Suprapubic skin (tissue), 4 donors: ENCODE results near the gene RPN2. TPM values are rescaled to one million over a fixed set of nuclear protein-coding genes. Genes with fewer than 3 reads are reported as not detected.

Source experiments
- DNase-seq, 2 donors: peaks; one replicate each; pipeline ENCODE4 v3.0.0-alpha.2; 2019; ENCODE audit warnings: low spot score in 2 of 2
- H3K27ac ChIP-seq: fragments of 200-600 bp; sonication (generic); one replicate; pipeline ENCODE4 v1.5.1; 2019
- H3K27me3 ChIP-seq: fragments of 200-600 bp; sonication (generic); one replicate; pipeline ENCODE4 v1.5.1; 2019
- H3K36me3 ChIP-seq: fragments of 200-600 bp; sonication (generic); one replicate; pipeline ENCODE4 v1.5.1; 2019
- H3K4me1 ChIP-seq: fragments of 200-600 bp; sonication (generic); one replicate; pipeline ENCODE4 v1.5.1; 2019
- H3K4me3 ChIP-seq: fragments of 200-600 bp; sonication (generic); one replicate; pipeline ENCODE4 v1.5.1; 2019; ENCODE audit warnings: mild to moderate bottlenecking
- H3K9me3 ChIP-seq: fragments of 200-600 bp; sonication (generic); one replicate; pipeline ENCODE4 v1.5.1; 2019
- CTCF ChIP-seq, 2 donors: fragments of 200-600 bp in 1 of 2; fragments of 450-650 bp in 1 of 2; sonication (generic) in 1 of 2; IDR thresholded peaks; one replicate each; pipeline ENCODE4 v1.5.1; 2016 to 2019; ENCODE audit warnings: antibody characterized with exemption in 2 of 2, mild to moderate bottlenecking in 1 of 2, moderate library complexity in 1 of 2
- EP300 ChIP-seq: sonication (generic); formaldehyde crosslinking; IDR thresholded peaks from one replicate; pipeline ENCODE4 v1.6.1; 2017; ENCODE audit warnings: antibody characterized with exemption
- POLR2A ChIP-seq, 2 donors: fragments of 450-650 bp; IDR thresholded peaks; one replicate each; pipeline ENCODE4 v1.6.1; 2017; ENCODE audit warnings: antibody characterized with exemption in 2 of 2, mild to moderate bottlenecking in 2 of 2, moderate library complexity in 2 of 2
- POLR2AphosphoS5 ChIP-seq, 3 donors: sonication (generic); formaldehyde crosslinking; IDR thresholded peaks; one replicate each; pipeline ENCODE4 v1.6.1; 2017; ENCODE audit warnings: antibody characterized with exemption in 3 of 3
- WGBS: methylation state at CpG from one replicate; pipeline ENCODE4 v1.1.5; 2018; 5-methylcytosine and 5-hydroxymethylcytosine counted together
- total RNA-seq, 4 donors: library from RNA; depleted of rRNA; stranded (reverse); fragments of >200 nt; gene quantifications; one replicate each; pipeline ENCODE4 v1.1.0, GENCODE V29; 2016

The RPN2 gene
- total RNA-seq, 4 donors from 2014 or later, result 71.9 to 138 (median 132) TPM

- H3K9me3 ChIP-seq, result no peaks in the 10 kb centered on the region
- H3K27ac ChIP-seq, result no peak overlapping the region
- no peaks in the 10 kb centered on the region for H3K27me3 ChIP-seq
- no peak for DNase-seq
- no peak overlapping the region for H3K4me3 ChIP-seq
- no peak for TF ChIP-seq POLR2AphosphoS5 (IDR thresholded peaks at IDR 0.05)
- TF ChIP-seq CTCF (IDR thresholded peaks at IDR 0.05), result no peak
- TF ChIP-seq POLR2A (IDR thresholded peaks at IDR 0.05), result no peak
- 95% methylated on average over 9 of the region's 9 CpGs for WGBS
- H3K4me1 ChIP-seq, result no peaks in the 10 kb centered on the region
- H3K36me3 ChIP-seq, result no peaks in the 10 kb centered on the region
These were observed 23.1 kb upstream of the RPN2 start for GRCh38 chr20:37155987-37156386.

DNA sequence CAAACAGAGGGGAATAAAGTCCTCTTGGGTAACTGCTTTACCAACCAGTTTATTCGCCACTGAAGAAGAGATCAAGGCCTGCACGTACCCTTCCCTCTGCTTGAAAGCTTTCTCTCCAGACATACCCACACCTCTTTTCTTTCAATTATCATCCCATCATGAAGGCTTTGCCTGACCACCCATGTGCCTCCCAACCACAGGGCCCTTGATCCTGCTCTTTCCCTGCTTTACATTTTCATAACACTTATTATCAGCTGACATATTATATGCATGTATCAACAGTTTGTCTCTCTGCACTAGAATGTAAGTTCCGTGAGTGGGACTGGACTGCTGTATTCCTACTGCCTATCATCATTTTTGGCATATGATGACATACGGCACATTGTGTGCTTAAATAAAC lies 20.9 kb upstream of the RPN2 start:
- WGBS, result 99% methylated on average over 4 of the region's 4 CpGs
- Histone ChIP-seq H3K36me3 (no peaks in the 10 kb centered on the region), H3K4me1 (peaks cover 6% of the 10 kb centered on the region), H3K4me3 (no peak overlapping the region), H3K9me3 (no peaks in the 10 kb centered on the region), H3K27ac (no peak overlapping the region), H3K27me3 (no peaks in the 10 kb centered on the region)
- TF ChIP-seq POLR2A (IDR thresholded peaks at IDR 0.05), result no peak
- no peak for TF ChIP-seq POLR2AphosphoS5 (IDR thresholded peaks at IDR 0.05)
- no peak for TF ChIP-seq EP300
- TF ChIP-seq CTCF (IDR thresholded peaks at IDR 0.05), result no peak
- DNase-seq, result no peak

DNA sequence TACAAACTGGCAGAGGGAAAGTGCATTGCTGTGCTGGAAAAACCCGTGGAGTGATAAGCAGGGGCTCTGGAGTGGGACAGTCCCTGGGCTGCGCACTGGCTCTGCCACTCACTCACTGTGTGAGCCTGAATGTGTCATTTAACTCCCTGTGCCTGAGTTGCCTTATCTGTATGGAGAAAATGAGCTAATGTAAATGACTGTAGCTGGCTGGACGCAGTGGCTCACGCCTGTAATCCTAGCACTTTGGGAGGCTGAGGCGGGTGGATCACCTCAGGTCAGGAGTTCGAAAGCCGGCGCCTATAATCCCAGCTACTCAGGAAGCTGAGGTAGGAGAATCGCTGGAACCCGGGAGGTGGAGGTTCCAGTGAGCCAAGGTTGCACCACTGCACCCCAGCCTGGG lies 18.4 kb upstream of the RPN2 start:
- Histone ChIP-seq H3K27me3 (no peaks in the 10 kb centered on the region), H3K4me1 (peaks cover 6% of the 10 kb centered on the region), H3K27ac (no peak overlapping the region), H3K9me3 (no peaks in the 10 kb centered on the region), H3K36me3 (no peaks in the 10 kb centered on the region), H3K4me3 (no peak overlapping the region)
- no peak for DNase-seq
- TF ChIP-seq EP300 (no peak), POLR2A (IDR thresholded peaks at IDR 0.05) (no peak), POLR2AphosphoS5 (IDR thresholded peaks at IDR 0.05) (no peak), CTCF (IDR thresholded peaks at IDR 0.05) (no peak)
- WGBS, result 94% methylated on average over 10 of the region's 10 CpGs

DNA sequence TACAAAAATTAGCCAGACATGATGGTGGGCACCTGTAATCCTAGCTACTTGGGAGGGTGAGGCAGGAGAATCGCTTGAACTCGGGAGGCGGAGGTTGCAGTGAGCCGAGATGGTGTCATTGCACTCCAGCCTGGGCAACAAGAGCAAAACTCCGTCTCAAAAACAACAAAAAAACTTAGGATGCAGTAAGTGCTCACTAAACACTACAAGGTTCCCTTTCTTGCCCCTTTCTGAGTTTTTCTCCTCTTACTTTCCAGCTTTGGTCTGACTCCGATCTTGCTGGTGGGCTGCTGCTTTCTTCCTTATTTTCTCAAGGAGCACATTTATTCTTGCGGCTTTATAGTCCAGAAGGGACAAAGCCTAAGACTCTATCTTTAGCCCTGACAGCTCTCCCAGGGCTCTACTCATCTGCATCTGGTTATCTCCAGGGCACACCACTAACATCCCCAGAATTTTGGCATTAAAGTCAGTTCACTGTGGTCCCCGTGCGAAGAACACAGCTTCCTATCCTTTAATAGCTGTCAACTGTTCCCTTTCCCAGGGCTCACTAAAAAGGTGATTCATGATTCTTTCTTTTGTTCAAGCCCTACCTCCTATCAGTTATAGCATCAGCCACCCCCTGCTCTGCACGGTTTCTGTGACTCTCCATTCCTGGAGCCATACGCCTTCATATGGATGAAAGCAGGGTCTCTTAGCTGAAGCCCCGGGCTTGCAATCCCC lies 17.1 kb upstream of the RPN2 start:
- DNase-seq, result no peak
- 59% methylated on average over 12 of the region's 12 CpGs for WGBS
- H3K4me1 ChIP-seq, result peaks cover 6% of the 10 kb centered on the region
- no peaks in the 10 kb centered on the region for H3K36me3 ChIP-seq
- H3K9me3 ChIP-seq, result no peaks in the 10 kb centered on the region
- no peak for TF ChIP-seq POLR2A (IDR thresholded peaks at IDR 0.05)
- no peaks in the 10 kb centered on the region for H3K27me3 ChIP-seq
- H3K4me3 ChIP-seq, result no peak overlapping the region
- no peak overlapping the region for H3K27ac ChIP-seq

DNA sequence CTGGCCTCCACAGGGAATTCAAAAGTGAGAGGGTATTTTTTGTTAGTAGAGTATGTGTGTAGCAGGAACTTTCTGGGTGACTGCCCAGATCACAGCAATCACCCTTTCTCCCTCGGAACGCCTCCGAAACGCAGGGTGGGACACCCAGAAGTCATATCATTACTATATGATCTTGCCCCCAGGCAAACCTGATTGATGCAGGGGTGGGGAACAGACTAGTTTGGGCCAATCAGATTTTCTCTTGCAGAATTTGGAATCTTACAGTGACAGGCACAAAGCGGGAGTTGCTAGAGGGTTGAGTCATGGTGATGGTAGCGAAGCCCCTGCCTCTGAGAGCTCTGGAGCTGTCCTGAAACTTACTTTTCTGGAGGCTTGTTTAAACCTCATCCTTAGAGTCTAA lies 16.5 kb upstream of the RPN2 start:
- Histone ChIP-seq H3K4me1 (peaks cover 6% of the 10 kb centered on the region), H3K27me3 (no peaks in the 10 kb centered on the region), H3K27ac (no peak overlapping the region), H3K9me3 (no peaks in the 10 kb centered on the region), H3K36me3 (no peaks in the 10 kb centered on the region), H3K4me3 (no peak overlapping the region)
- DNase-seq, result no peak
- TF ChIP-seq EP300, result no peak
- TF ChIP-seq CTCF (IDR thresholded peaks at IDR 0.05), result no peak
- no peak for TF ChIP-seq POLR2AphosphoS5 (IDR thresholded peaks at IDR 0.05)
- TF ChIP-seq POLR2A (IDR thresholded peaks at IDR 0.05), result no peak
- 22% methylated on average over 6 of the region's 6 CpGs for WGBS
